Endothelial cell of umbilical vein (primary cell): Measurements from ENCODE around the gene CACHD1. TPM values are rescaled to one million over a fixed set of nuclear protein-coding genes. Genes with fewer than 3 reads are reported as not detected.

ENCODE experiments used
- BruUV-seq: library from RNA; stranded (reverse); fragments of 400-500 nt; replicated peaks from 2 replicates; lab custom pipeline; 2021; lab: Mats Ljungman, UMichigan
- CTCF ChIA-PET: fragments of 300-600, 350-600 bp; sonication (Branson Sonifier 250); formaldehyde crosslinking; loops from one replicate; lab custom pipeline; 2021; ENCODE audit warnings: antibody characterized with exemption, inconsistent platforms; lab: Charles Lee
- POLR2A ChIA-PET: fragments of 300-600, 350-600 bp; sonication (Branson Sonifier 250); formaldehyde crosslinking; loops from one replicate; lab custom pipeline; 2021; ENCODE audit warnings: antibody characterized with exemption, inconsistent platforms; lab: Charles Lee
- DNase-seq: peaks from one replicate; pipeline ENCODE4 v3.0.0-alpha.2; 2011; ENCODE audit warnings: low read depth, low spot score
- FAIRE-seq: peaks from 2 replicates; lab custom pipeline; 2011; peaks lifted over from hg19 to GRCh38; lab: Jason Lieb, UNC
- H2AFZ ChIP-seq: 2 replicates; pipeline ENCODE4 v1.6.0; 2012; ENCODE audit warnings: low read depth, low read length, control low read depth, inconsistent platforms
- H3K27ac ChIP-seq: 2 replicates; pipeline ENCODE4 v1.5.1; 2011; ENCODE audit warnings: low read depth, mild to moderate bottlenecking, control low read depth, low read length, moderate library complexity; ENCODE audit not compliant: insufficient read depth
- H3K27me3 ChIP-seq, 2 experiments: 2 replicates each; pipeline versions ENCODE4 v1.6.0 to v1.6.1; 2011; ENCODE audit warnings: low read length in 2 of 2, mixed read lengths in 1 of 2; ENCODE audit not compliant: control insufficient read depth in 2 of 2, insufficient read depth in 2 of 2
- H3K36me3 ChIP-seq, 2 experiments: 2 replicates in 1 of 2; 3 replicates in 1 of 2; pipeline ENCODE4 v1.5.1; 2011; ENCODE audit warnings: low read length in 2 of 2, mild to moderate bottlenecking in 1 of 2, moderate library complexity in 1 of 2; ENCODE audit not compliant: control insufficient read depth in 2 of 2, insufficient read depth in 2 of 2; ENCODE audit errors: extremely low read depth in 1 of 2
- H3K4me1 ChIP-seq: 3 replicates; pipeline ENCODE4 v1.5.1; 2011; ENCODE audit warnings: mild to moderate bottlenecking, low read length; ENCODE audit not compliant: control insufficient read depth, insufficient read depth; ENCODE audit errors: extremely low read depth
- H3K4me2 ChIP-seq: 2 replicates; pipeline ENCODE4 v1.6.1; 2011; ENCODE audit warnings: low read length, control low read depth, mixed read lengths; ENCODE audit not compliant: insufficient read depth
- H3K4me3 ChIP-seq, 3 experiments: fragments of 200-600 bp in 1 of 3; sonication (generic), shearing (Covaris generic) in 1 of 3; replicated peaks in 1 of 3; 2 replicates each; pipeline ENCODE4 v1.5.1; 2011 to 2016; ENCODE audit warnings: control low read depth in 3 of 3, low read length in 3 of 3, mild to moderate bottlenecking in 2 of 3, inconsistent platforms in 1 of 3, low read depth in 1 of 3, moderate library complexity in 1 of 3; ENCODE audit not compliant: insufficient read depth in 1 of 3
- H3K79me2 ChIP-seq: 2 replicates; pipeline ENCODE4 v1.6.0; 2012; ENCODE audit warnings: low read length, inconsistent platforms; ENCODE audit not compliant: control insufficient read depth, insufficient read depth
- H3K9ac ChIP-seq: replicated peaks from 2 replicates; pipeline ENCODE3; 2011; ENCODE audit warnings: low read length, control low read depth; ENCODE audit not compliant: insufficient read depth; ENCODE audit errors: extremely low read depth
- H3K9me1 ChIP-seq: replicated peaks from 3 replicates; pipeline ENCODE4 v1.6.0; 2011; ENCODE audit warnings: mild to moderate bottlenecking, low read length; ENCODE audit not compliant: control insufficient read depth, insufficient read depth; ENCODE audit errors: extremely low read depth
- H3K9me3 ChIP-seq: replicated peaks from 2 replicates; pipeline ENCODE4 v1.5.1; 2012; ENCODE audit warnings: low read length, inconsistent platforms; ENCODE audit not compliant: control insufficient read depth, insufficient read depth
- H4K20me1 ChIP-seq: replicated peaks from 2 replicates; pipeline ENCODE3; 2011; ENCODE audit warnings: mild to moderate bottlenecking, low read length; ENCODE audit not compliant: control insufficient read depth, insufficient read depth; ENCODE audit errors: extremely low read depth
- EZH2 ChIP-seq: IDR thresholded peaks from 2 replicates; pipeline ENCODE4 v1.6.1; 2012; ENCODE audit warnings: borderline replicate concordance, low read depth, mild to moderate bottlenecking, moderate library complexity, low read length, inconsistent platforms; ENCODE audit not compliant: severe bottlenecking
- FOS ChIP-seq: IDR thresholded peaks from 2 replicates; pipeline ENCODE4 v1.6.1; 2011; ENCODE audit warnings: mild to moderate bottlenecking, low read length, moderate library complexity, borderline replicate concordance; ENCODE audit not compliant: insufficient read depth
- GATA2 ChIP-seq: IDR thresholded peaks from 2 replicates; pipeline ENCODE4 v1.7.0; 2011; ENCODE audit warnings: low read depth, mild to moderate bottlenecking, moderate library complexity, mixed read lengths, low read length; ENCODE audit not compliant: insufficient read length, insufficient read depth
- MYC ChIP-seq: IDR thresholded peaks from one replicate; pipeline ENCODE4 v1.6.1; 2011; ENCODE audit warnings: mild to moderate bottlenecking, low read depth, low read length
- POLR2A ChIP-seq: IDR thresholded peaks from 2 replicates; pipeline ENCODE4 v1.6.1; 2012; ENCODE audit warnings: low read depth, mild to moderate bottlenecking, control low read depth, low read length
- POLR2AphosphoS5 ChIP-seq: IDR thresholded peaks from 2 replicates; pipeline ENCODE4 v1.6.1; 2012; ENCODE audit warnings: low read depth, mild to moderate bottlenecking, control low read depth, low read length, moderate library complexity; ENCODE audit not compliant: insufficient read depth
- dilution Hi-C: fragments of 300-500 bp; cut with MboI; formaldehyde crosslinking; loops from one replicate; pipeline ENCODE4 v1.15.0; 2019; ENCODE audit warnings: low sequenced_read_pairs; ENCODE audit not compliant: extremely low pct_ligation_motif_present
- intact Hi-C: fragments of 100-400 bp; cut with micrococcal nuclease; formaldehyde crosslinking; loops from one replicate; pipeline ENCODE4 v1.10.0; 2022
- polyA plus RNA-seq, 4 experiments: library from polyadenylated mRNA; depleted of rRNA in 3 of 4; stranded (reverse) in 3 of 4; unstranded in 1 of 4; fragments of >200 nt; gene quantifications; 2 replicates each; pipeline versions ENCODE4 v1.2.1 to v1.2.3, GENCODE V29; 2011 to 2012; ENCODE audit warnings: missing spikeins in 1 of 4
- total RNA-seq: library from RNA; stranded (reverse); gene quantifications from 2 replicates; pipeline ENCODE4 v1.2.3, GENCODE V29; 2021
- TF ChIP-seq, protein P1 (sequence below), 2 donors: IDR thresholded peaks; 1 replicate in 1 of 2; 2 replicates in 1 of 2; pipeline ENCODE4 v1.5.1; 2011; ENCODE audit warnings: low read length in 2 of 2, mild to moderate bottlenecking in 2 of 2, moderate library complexity in 2 of 2, control low read depth in 1 of 2, inconsistent platforms in 1 of 2, low read depth in 1 of 2; ENCODE audit not compliant: insufficient read depth in 1 of 2; ENCODE audit errors: extremely low read depth in 1 of 2
- TF ChIP-seq, protein P2 (sequence below): IDR thresholded peaks from 2 replicates; pipeline ENCODE4 v1.6.1; 2011; ENCODE audit not compliant: insufficient read depth, insufficient read length

The CACHD1 gene
- total and polyA plus RNA-seq, 2 donors (not counting 3 experiments of a cell fraction or from before 2014, with no cell fraction given) = 3.6 to 9.3 TPM

GRCh38 chr1:64595871-64596515, 126.1 kb downstream of the CACHD1 start:
- TF ChIP-seq GATA2 (no peak), MYC (no peak), POLR2AphosphoS5 (no peak), EZH2 (no peak), POLR2A (no peak), FOS (no peak)
- TF ChIP-seq, protein P1, sequence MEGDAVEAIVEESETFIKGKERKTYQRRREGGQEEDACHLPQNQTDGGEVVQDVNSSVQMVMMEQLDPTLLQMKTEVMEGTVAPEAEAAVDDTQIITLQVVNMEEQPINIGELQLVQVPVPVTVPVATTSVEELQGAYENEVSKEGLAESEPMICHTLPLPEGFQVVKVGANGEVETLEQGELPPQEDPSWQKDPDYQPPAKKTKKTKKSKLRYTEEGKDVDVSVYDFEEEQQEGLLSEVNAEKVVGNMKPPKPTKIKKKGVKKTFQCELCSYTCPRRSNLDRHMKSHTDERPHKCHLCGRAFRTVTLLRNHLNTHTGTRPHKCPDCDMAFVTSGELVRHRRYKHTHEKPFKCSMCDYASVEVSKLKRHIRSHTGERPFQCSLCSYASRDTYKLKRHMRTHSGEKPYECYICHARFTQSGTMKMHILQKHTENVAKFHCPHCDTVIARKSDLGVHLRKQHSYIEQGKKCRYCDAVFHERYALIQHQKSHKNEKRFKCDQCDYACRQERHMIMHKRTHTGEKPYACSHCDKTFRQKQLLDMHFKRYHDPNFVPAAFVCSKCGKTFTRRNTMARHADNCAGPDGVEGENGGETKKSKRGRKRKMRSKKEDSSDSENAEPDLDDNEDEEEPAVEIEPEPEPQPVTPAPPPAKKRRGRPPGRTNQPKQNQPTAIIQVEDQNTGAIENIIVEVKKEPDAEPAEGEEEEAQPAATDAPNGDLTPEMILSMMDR (IDR thresholded peaks at IDR 0.05; ENCODE audit: extremely low read depth in 1 of 2, insufficient read depth in 1 of 2, low read depth in 1 of 2, low read length in 2 of 2) = no peak
- TF ChIP-seq, protein P2, sequence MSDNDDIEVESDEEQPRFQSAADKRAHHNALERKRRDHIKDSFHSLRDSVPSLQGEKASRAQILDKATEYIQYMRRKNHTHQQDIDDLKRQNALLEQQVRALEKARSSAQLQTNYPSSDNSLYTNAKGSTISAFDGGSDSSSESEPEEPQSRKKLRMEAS = no peak
- no TSS peak for BruUV-seq
- Histone ChIP-seq H3K9ac (no peak overlapping the region), H3K9me1 (no peaks in the 10 kb centered on the region), H3K79me2 (no peaks in the 10 kb centered on the region), H3K4me2 (no peak overlapping the region), H3K27me3 (no peaks in the 10 kb centered on the region), H3K4me3 (no peak overlapping the region), H3K4me1 (no peaks in the 10 kb centered on the region), H3K9me3 (no peaks in the 10 kb centered on the region), H2AFZ (no peak overlapping the region), H3K27ac (no peak overlapping the region), H3K36me3 (no peaks in the 10 kb centered on the region), H4K20me1 (no peaks in the 10 kb centered on the region)
- intact Hi-C loops = no loop called here
- ChIA-PET POLR2A (no interaction called here), CTCF (no interaction called here)
- dilution Hi-C loops = no loop called here
- no peak for DNase-seq
- peak; percentile 58 for FAIRE-seq
